Adrenal gland (tissue), 12 donors: ENCODE measurements around the gene C11orf86. TPM values are rescaled to one million over a fixed set of nuclear protein-coding genes. Genes with fewer than 3 reads are reported as not detected.

Experiments used
- DNase-seq, 7 donors: peaks; one replicate each; pipeline ENCODE4 v3.0.0-alpha.2; 2019 to 2020
- H3K27ac ChIP-seq, 5 donors: fragments of 200-600 bp; sonication (generic) in 4 of 5; 1 replicate in 3 of 5; 2 replicates in 2 of 5; pipeline versions ENCODE4 v1.5.1 to v1.8.0; 2016 to 2020; ENCODE audit warnings: mild to moderate bottlenecking in 1 of 5
- H3K27me3 ChIP-seq: fragments of 200-600 bp; 2 replicates; pipeline ENCODE4 v1.8.0; 2021
- H3K36me3 ChIP-seq, 2 donors: fragments of 200-600 bp; replicated peaks in 1 of 2; 1 replicate in 1 of 2; 2 replicates in 1 of 2; pipeline versions ENCODE4 v1.5.1 to v1.8.0; 2018 to 2022
- H3K4me1 ChIP-seq, 2 donors: fragments of 200-600 bp; replicated peaks in 1 of 2; 1 replicate in 1 of 2; 2 replicates in 1 of 2; pipeline versions ENCODE4 v1.5.1 to v1.8.0; 2018 to 2021
- H3K4me3 ChIP-seq, 4 donors: fragments of 200-600 bp; sonication (generic) in 3 of 4; one replicate each; pipeline ENCODE4 v1.5.1; 2016 to 2018
- H3K9me3 ChIP-seq, 3 donors: fragments of 200-600 bp; sonication (generic) in 1 of 3; replicated peaks in 1 of 3; 1 replicate in 2 of 3; 2 replicates in 1 of 3; pipeline versions ENCODE4 v1.5.1 to v1.8.0; 2016 to 2021
- CTCF ChIP-seq, 6 experiments: fragments of 450-650 bp in 4 of 6; fragments of 200-600 bp in 2 of 6; sonication (generic) in 1 of 6; IDR thresholded peaks; 1 replicate in 5 of 6; 2 replicates in 1 of 6; pipeline versions ENCODE4 v1.5.1 to v1.8.0; 2016 to 2021; ENCODE audit warnings: antibody characterized with exemption in 6 of 6, mild to moderate bottlenecking in 2 of 6, moderate library complexity in 1 of 6
- POLR2A ChIP-seq, 2 donors: fragments of 450-650 bp; IDR thresholded peaks; one replicate each; pipeline ENCODE4 v1.6.1; 2017; ENCODE audit warnings: antibody characterized with exemption in 2 of 2, mild to moderate bottlenecking in 2 of 2, moderate library complexity in 1 of 2
- WGBS, 4 donors: extraction: QIAGEN DNeasy Blood & Tissue Kit in 2 of 4; methylation state at CpG; one replicate each; pipeline versions ENCODE4 v1.1.5 to v1.1.7; 2013 to 2017; 5-methylcytosine and 5-hydroxymethylcytosine counted together
- intact Hi-C, 2 donors: fragments of 100-400 bp; cut with DNase I; formaldehyde crosslinking; loops; one replicate each; pipeline versions ENCODE4 v1.14.1 to v1.15.0; 2022 to 2023
- microRNA-seq, 3 donors: library from miRNA; unstranded; fragments of <30 nt; microRNA quantifications; one replicate each; pipeline ENCODE4, GENCODE V29; 2017 to 2020
- polyA plus RNA-seq, 3 donors: library from polyadenylated mRNA; stranded (reverse); fragments of 200-250 nt in 2 of 3; fragments of 350-450 nt in 1 of 3; fragmentation: Illumina TruSeq in 1 of 3; extraction: RNeasy Lipid Tissue Mini Kit (QIAGEN cat#74804) in 1 of 3; gene quantifications; one replicate each; pipeline ENCODE4 v1.2.3, GENCODE V29; 2013 to 2014
- small RNA-seq, 2 donors: library from RNA; depleted of rRNA; stranded (forward); fragments of <200 nt; gene quantifications; one replicate each; pipeline ENCODE3, GENCODE V24; 2016
- total RNA-seq, 9 donors: library from RNA; depleted of rRNA in 4 of 9; stranded (reverse); fragments of >200 nt in 4 of 9; fragments of 120-200 nt in 1 of 9; fragmentation: NEBNext Ultra II Directional in 1 of 9; extraction: Animal tissue kit (Norgen Biotek cat#: 25700) in 1 of 9; gene quantifications; one replicate each; pipeline versions ENCODE4 v1.1.0 to v1.2.4, GENCODE V29; 2013 to 2023
- donor health status: healthy with polysubstance abuse.
- donor health status: Bipolar disorder and iron deficiency.
- donor health status: DM: yes; HTN: yes; CAD: no.
- donor health status: DM: no; HTN: no; CAD: no.
- donor health status: DM: no; HTN: no; CAD: no.
- donor health status: DM: yes; HTN: yes; CAD: no.

C11orf86 gene
- total and polyA plus RNA-seq, 12 donors, result 0.25 to 29.9 (median 1.00) TPM; not detected in 1

DNA sequence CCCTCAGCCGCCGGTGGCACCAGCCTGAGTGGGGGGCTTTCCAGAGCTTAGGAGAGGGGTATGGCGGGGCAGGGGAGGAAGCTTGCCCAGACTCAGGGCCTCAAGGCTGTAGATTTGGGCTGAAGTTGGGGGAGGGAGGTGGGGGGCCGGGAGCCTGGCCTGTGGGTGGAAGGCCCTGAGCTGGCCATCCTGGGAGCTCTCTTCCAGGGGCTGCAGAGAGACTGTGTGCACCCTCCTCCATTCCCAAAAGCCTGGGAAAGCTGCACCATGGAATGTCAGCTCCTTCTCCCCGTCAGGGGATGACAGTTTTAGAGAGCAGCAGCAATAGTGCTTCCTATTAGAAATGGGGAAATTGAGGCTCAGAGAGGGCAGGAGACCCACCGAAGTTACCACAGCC, 48.9 kb downstream of the C11orf86 start:
- 25 to 49% (median 41%) methylated on average over 4 to 6 of the region's 6 CpGs for WGBS, 4 donors
- DNase-seq, result no peak
- Histone ChIP-seq H3K27ac (no peak overlapping the region), H3K9me3 (no peaks in the 10 kb centered on the region), H3K27me3 (no peaks in the 10 kb centered on the region), H3K4me1 (peaks cover 0 to 10% of the 10 kb centered on the region in 2 donors), H3K4me3 (peak overlapping the region in 1 of 4 donors; percentile 58), H3K36me3 (no peaks in the 10 kb centered on the region)
- intact Hi-C loops, result no loop called here
- TF ChIP-seq CTCF (IDR thresholded peaks at IDR 0.05), result no peak
- no peak for TF ChIP-seq POLR2A (IDR thresholded peaks at IDR 0.05)

GRCh38 chr11:67024410-67024809, 49.3 kb downstream of the C11orf86 start:
- no peak for TF ChIP-seq POLR2A (IDR thresholded peaks at IDR 0.05)
- no peak for TF ChIP-seq CTCF (IDR thresholded peaks at IDR 0.05)
- no peak for DNase-seq
- no peaks in the 10 kb centered on the region for H3K36me3 ChIP-seq
- H3K27me3 ChIP-seq, result no peaks in the 10 kb centered on the region
- no peak overlapping the region for H3K27ac ChIP-seq
- peaks cover 0 to 10% of the 10 kb centered on the region in 2 donors for H3K4me1 ChIP-seq
- intact Hi-C loops, result no loop called here
- no peaks in the 10 kb centered on the region for H3K9me3 ChIP-seq
- 58 to 80% (median 79%) methylated on average over 2 to 5 of the region's 5 CpGs for WGBS, 4 donors
- no peak overlapping the region for H3K4me3 ChIP-seq

DNA sequence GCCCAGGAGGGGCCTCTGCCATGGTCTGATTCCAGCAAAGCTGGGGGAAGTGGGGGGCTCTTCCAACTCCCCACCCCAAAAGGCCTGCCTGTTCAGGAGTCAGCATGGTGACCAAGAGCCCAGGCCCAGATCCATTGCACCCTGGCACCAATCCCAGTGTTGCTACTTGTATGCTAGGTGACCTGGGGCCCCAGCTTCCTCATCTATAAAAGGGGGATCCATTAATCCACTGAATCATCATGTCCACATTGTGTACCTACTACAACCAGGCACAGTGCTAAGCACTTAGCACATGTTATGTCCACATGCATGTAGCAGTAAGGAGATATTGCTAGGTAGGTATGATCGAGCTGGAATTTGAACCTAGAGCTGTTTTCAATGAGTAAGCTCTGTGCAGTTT, 49.9 kb downstream of the C11orf86 start:
- WGBS, 4 donors, result 81 to 100% (median 92%) methylated on average over 1 of the region's 1 CpG
- no peaks in the 10 kb centered on the region for H3K27me3 ChIP-seq
- TF ChIP-seq CTCF (IDR thresholded peaks at IDR 0.05), result no peak
- no peak for TF ChIP-seq POLR2A (IDR thresholded peaks at IDR 0.05)
- H3K27ac ChIP-seq, result no peak overlapping the region
- no peak overlapping the region for H3K4me3 ChIP-seq
- H3K9me3 ChIP-seq, result no peaks in the 10 kb centered on the region
- DNase-seq, result no peak
- intact Hi-C loops, result no loop called here
- no peaks in the 10 kb centered on the region for H3K36me3 ChIP-seq
- peaks cover 0 to 10% of the 10 kb centered on the region in 2 donors for H3K4me1 ChIP-seq

DNA sequence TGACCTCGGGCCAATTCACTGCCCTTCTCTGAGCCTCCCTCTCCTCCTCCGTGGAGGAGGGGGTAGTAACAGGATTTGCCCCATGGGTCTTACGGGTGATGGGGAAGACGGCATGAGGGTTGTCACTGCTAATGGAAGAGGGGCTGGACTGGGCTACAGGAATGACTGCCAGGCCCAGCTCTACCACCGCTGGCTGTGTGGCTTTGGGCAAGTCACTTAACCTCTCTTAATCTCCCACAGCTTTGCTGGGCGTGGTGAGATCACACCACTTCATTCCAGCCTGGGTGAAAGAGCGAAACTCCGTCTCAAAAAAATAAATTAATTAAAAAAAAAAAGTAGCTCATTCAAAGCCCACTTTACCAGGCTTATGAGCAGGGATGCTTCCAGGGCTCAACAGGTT, 50.6 kb downstream of the C11orf86 start:
- Histone ChIP-seq H3K27ac (no peak overlapping the region), H3K27me3 (no peaks in the 10 kb centered on the region), H3K4me1 (peaks cover 0 to 10% of the 10 kb centered on the region in 2 donors), H3K4me3 (no peak overlapping the region), H3K36me3 (no peaks in the 10 kb centered on the region), H3K9me3 (no peaks in the 10 kb centered on the region)
- TF ChIP-seq CTCF (IDR thresholded peaks at IDR 0.05), result no peak
- TF ChIP-seq POLR2A (IDR thresholded peaks at IDR 0.05), result no peak
- 84 to 92% (median 89%) methylated on average over 6 to 8 of the region's 8 CpGs for WGBS, 4 donors
- DNase-seq, result no peak
- intact Hi-C loops, result no loop called here

Small RNA genes within 50 kb of the gene (microRNA-seq; reads per million reads assigned to microRNA genes)
- gene MIR3163, result 0 to 0.38 (median 0) reads per million in 3 donors

Small RNA genes within 50 kb of the gene (small RNA-seq; reads per million reads assigned to genes)
- 0 to 0.36 reads per million in 2 donors for gene MIR3163

Other genes starting within 250 kb of the C11orf86 start
- 10 to 100 TPM in 8 of 9 donors, 1 to 10 TPM in 1; 7.2 to 81.8 (median 63.7) TPM for gene SPTBN2, start 246.1 kb upstream of the C11orf86 start, total RNA-seq
- gene SPTBN2, start 246.1 kb upstream of the C11orf86 start, polyA plus RNA-seq, result 10 to 100 TPM; 19.7 to 78.9 (median 28.5) TPM
- 10 to 100 TPM; 12.5 to 24.8 (median 19.2) TPM for gene RCE1, start 131.9 kb upstream of the C11orf86 start, total RNA-seq
- gene RCE1, start 131.9 kb upstream of the C11orf86 start, polyA plus RNA-seq, result 10 to 100 TPM in 2 of 3 donors, 1 to 10 TPM in 1; 5.2 to 19.5 (median 16.5) TPM
- gene LRFN4, start 118.2 kb upstream of the C11orf86 start, total RNA-seq, result 10 to 100 TPM in 7 of 9 donors, 1 to 10 TPM in 2; 3.8 to 25.6 (median 15.5) TPM
- gene LRFN4, start 118.2 kb upstream of the C11orf86 start, polyA plus RNA-seq, result 10 to 100 TPM in 2 of 3 donors, under 1 TPM in 1; 0.24 to 74.3 (median 17.1) TPM
- gene PC, start 16.9 kb upstream of the C11orf86 start, total RNA-seq, result 100 to 1,000 TPM in 2 of 9 donors, 10 to 100 TPM in 7; 40.6 to 231 (median 85.0) TPM
- 100 to 1,000 TPM in 1 of 3 donors, 10 to 100 TPM in 2; 74.2 to 134 (median 76.7) TPM for gene PC, start 16.9 kb upstream of the C11orf86 start, polyA plus RNA-seq
- 10 to 100 TPM in 1 of 9 donors, 1 to 10 TPM in 7, under 1 TPM in 1; 0.67 to 55.6 (median 2.8) TPM for gene SYT12, start 47.8 kb downstream of the C11orf86 start, total RNA-seq
- gene SYT12, start 47.8 kb downstream of the C11orf86 start, polyA plus RNA-seq, result 10 to 100 TPM in 1 of 3 donors, 1 to 10 TPM in 2; 7.2 to 20.3 (median 7.9) TPM
- gene RHOD, start 81.5 kb downstream of the C11orf86 start, total RNA-seq, result 10 to 100 TPM in 2 of 9 donors, 1 to 10 TPM in 7; 1.3 to 52.2 (median 2.8) TPM
- gene RHOD, start 81.5 kb downstream of the C11orf86 start, polyA plus RNA-seq, result 1 to 10 TPM; 1.8 to 9.9 (median 4.1) TPM
- gene KDM2A, start 144.0 kb downstream of the C11orf86 start, total RNA-seq, result 10 to 100 TPM; 30.6 to 65.3 (median 52.6) TPM
- gene KDM2A, start 144.0 kb downstream of the C11orf86 start, polyA plus RNA-seq, result 10 to 100 TPM; 33.8 to 50.5 (median 36.4) TPM